ENCODE data around the gene SAP30L.

GRCh38 chr5:154477382-154478223, 31.8 kb downstream of the SAP30L start:
- TF ChIP-seq CTCF (IDR thresholded peaks at IDR 0.05) (no peak), EP300 (IDR thresholded peaks at IDR 0.05; ENCODE audit: low read depth) (no peak)

Measured in transverse colon (tissue), 3 donors.